ENCODE results near the gene SLC44A4.
"Not testable (repeated sequence)": the region's sequence is repeated elsewhere in the genome, so short reads cannot be mapped to it uniquely, and the experiment has no call there.

The SLC44A4 gene

GRCh38 chr6:31859923-31860322, 18.9 kb downstream of the SLC44A4 start:
- no peak for DNase-seq (ENCODE audit: low read depth)

GRCh38 chr6:31858707-31859106, 20.1 kb downstream of the SLC44A4 start:
- no peak for DNase-seq (ENCODE audit: low read depth)

- not testable (repeated sequence) for DNase-seq (ENCODE audit: low read depth)
Observed at GRCh38 chr6:31857774-31858173, 21.0 kb downstream of the SLC44A4 start.

GRCh38 chr6:31851980-31852718, 26.6 kb downstream of the SLC44A4 start:
- not testable (repeated sequence) for DNase-seq (ENCODE audit: low read depth)

- peak; percentile 62 for DNase-seq (ENCODE audit: low read depth)
Observed at GRCh38 chr6:31851485-31851832, 27.3 kb downstream of the SLC44A4 start.

- DNase-seq (ENCODE audit: low read depth), result no peak
Observed at GRCh38 chr6:31850765-31851484, 27.9 kb downstream of the SLC44A4 start.

- DNase-seq (ENCODE audit: low read depth), result no peak
Observed at GRCh38 chr6:31847276-31847978, 31.4 kb downstream of the SLC44A4 start.

GRCh38 chr6:31844507-31844906, 34.3 kb downstream of the SLC44A4 start:
- DNase-seq (ENCODE audit: low read depth), result no peak

- no peak for DNase-seq (ENCODE audit: low read depth)
Observed at GRCh38 chr6:31842053-31842452, 36.7 kb downstream of the SLC44A4 start.

GRCh38 chr6:31839779-31840126, 39.0 kb downstream of the SLC44A4 start:
- not testable (repeated sequence) for DNase-seq (ENCODE audit: low read depth)

- DNase-seq (ENCODE audit: low read depth), result no peak
Observed at GRCh38 chr6:31838968-31839367, 39.8 kb downstream of the SLC44A4 start.

GRCh38 chr6:31838114-31838553, 40.7 kb downstream of the SLC44A4 start:
- DNase-seq (ENCODE audit: low read depth), result not testable (repeated sequence)

- DNase-seq (ENCODE audit: low read depth), result no peak
Observed at GRCh38 chr6:31837369-31838113, 41.3 kb downstream of the SLC44A4 start.

GRCh38 chr6:31836474-31837368, 42.1 kb downstream of the SLC44A4 start:
- DNase-seq (ENCODE audit: low read depth), result peak; percentile 61

GRCh38 chr6:31836047-31836473, 42.7 kb downstream of the SLC44A4 start:
- no peak for DNase-seq (ENCODE audit: low read depth)

GRCh38 chr6:31834367-31835250, 44.2 kb downstream of the SLC44A4 start:
- DNase-seq (ENCODE audit: low read depth), result peak; percentile 82

GRCh38 chr6:31831350-31832215, 47.2 kb downstream of the SLC44A4 start:
- no peak for DNase-seq (ENCODE audit: low read depth)

GRCh38 chr6:31830886-31831335, 47.9 kb downstream of the SLC44A4 start:
- no peak for DNase-seq (ENCODE audit: low read depth)

Measured in iris pigment epithelial cell (primary cell).